Measurements from ENCODE around the gene MROH2A.

DNA sequence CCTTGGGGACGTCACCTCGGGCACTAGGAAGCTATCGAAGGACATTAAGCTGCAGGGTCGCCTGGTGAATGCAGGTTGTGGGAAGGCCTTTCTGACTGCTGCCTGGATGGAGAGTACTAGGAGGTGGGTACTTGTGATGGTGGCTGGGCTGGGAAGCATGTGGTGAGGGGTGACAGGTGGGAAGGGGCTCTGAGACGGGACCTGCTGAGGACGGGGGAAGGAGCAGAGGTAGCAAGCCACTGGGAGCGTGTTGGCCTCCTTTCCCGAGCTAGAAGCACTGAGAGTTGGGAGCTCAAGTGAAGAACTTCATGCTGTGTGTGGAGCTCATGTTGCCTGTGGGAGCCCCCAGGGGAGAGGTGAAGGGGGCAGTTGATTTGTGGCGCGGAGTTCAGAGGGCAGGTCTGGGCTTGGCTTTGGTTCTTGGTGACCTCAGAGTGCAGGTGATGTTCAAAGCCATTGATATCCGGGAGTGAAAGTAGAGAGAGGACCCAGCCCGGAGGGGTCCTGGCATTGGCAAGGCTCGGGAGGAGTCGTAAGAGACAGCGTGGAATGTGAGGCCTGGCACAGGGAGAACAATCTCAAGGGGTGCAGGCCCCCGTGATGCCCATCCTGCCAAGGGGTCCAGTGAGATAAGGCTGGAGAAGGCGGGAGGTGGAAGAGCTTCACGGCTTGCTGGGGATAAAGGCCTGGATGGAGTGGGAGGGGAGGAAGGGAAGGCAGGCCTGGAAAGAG lies 13.2 kb downstream of the MROH2A start:
- TF ChIP-seq TAF1 (IDR thresholded peaks at IDR 0.05; ENCODE audit: borderline replicate concordance, insufficient read depth, low read length) (no peak), POLR2AphosphoS5 (IDR thresholded peaks at IDR 0.05; ENCODE audit: low read depth, low read length) (no peak), SIN3A (IDR thresholded peaks at IDR 0.05; ENCODE audit: borderline replicate concordance, insufficient read depth, low read length) (no peak)
